Liver (tissue), 3 donors: ENCODE data around the gene INTS6.

Source experiments
- CTCF ChIP-seq: fragments of 150-350 bp; IDR thresholded peaks from 2 replicates; pipeline ENCODE4 v1.5.1; 2017; ENCODE audit warnings: improper control_type of control experiment, low read depth, low read length; ENCODE audit not compliant: missing input control
- EGR1 ChIP-seq, 2 donors: IDR thresholded peaks; 2 replicates each; pipeline ENCODE4 v1.6.1; 2016 to 2018; ENCODE audit warnings: antibody characterized with exemption in 2 of 2, low read depth in 2 of 2
- MAX ChIP-seq: IDR thresholded peaks from 2 replicates; pipeline ENCODE4 v1.6.1; 2016; ENCODE audit warnings: antibody characterized with exemption
- REST ChIP-seq: IDR thresholded peaks from 2 replicates; pipeline ENCODE4 v1.6.1; 2016; ENCODE audit warnings: antibody characterized with exemption, mild to moderate bottlenecking
- SP1 ChIP-seq: IDR thresholded peaks from 2 replicates; pipeline ENCODE4 v1.6.1; 2018; ENCODE audit warnings: antibody characterized with exemption, mild to moderate bottlenecking
- TAF1 ChIP-seq: conservative IDR thresholded peaks from 2 replicates; pipeline ENCODE4 v1.6.1; 2016; ENCODE audit warnings: antibody characterized with exemption, mild to moderate bottlenecking
- ZBTB33 ChIP-seq: IDR thresholded peaks from 2 replicates; pipeline ENCODE4 v1.6.1; 2016; ENCODE audit warnings: antibody characterized with exemption
- donor health status: healthy.
- donor health status: healthy.

- TF ChIP-seq CTCF (no peak), REST (no peak), EGR1 (IDR thresholded peaks at IDR 0.05; ENCODE audit: low read depth in 2 of 2) (no peak), TAF1 (no peak), ZBTB33 (no peak), SP1 (no peak), MAX (no peak)
These were observed 36.7 kb downstream of the INTS6 start for GRCh38 chr13:51416107-51416506.
